ENCODE data around the gene KLHL22.
"Not testable (repeated sequence)": the region's sequence is repeated elsewhere in the genome, so short reads cannot be mapped to it uniquely, and the experiment has no call there.

KLHL22 gene, protein sequence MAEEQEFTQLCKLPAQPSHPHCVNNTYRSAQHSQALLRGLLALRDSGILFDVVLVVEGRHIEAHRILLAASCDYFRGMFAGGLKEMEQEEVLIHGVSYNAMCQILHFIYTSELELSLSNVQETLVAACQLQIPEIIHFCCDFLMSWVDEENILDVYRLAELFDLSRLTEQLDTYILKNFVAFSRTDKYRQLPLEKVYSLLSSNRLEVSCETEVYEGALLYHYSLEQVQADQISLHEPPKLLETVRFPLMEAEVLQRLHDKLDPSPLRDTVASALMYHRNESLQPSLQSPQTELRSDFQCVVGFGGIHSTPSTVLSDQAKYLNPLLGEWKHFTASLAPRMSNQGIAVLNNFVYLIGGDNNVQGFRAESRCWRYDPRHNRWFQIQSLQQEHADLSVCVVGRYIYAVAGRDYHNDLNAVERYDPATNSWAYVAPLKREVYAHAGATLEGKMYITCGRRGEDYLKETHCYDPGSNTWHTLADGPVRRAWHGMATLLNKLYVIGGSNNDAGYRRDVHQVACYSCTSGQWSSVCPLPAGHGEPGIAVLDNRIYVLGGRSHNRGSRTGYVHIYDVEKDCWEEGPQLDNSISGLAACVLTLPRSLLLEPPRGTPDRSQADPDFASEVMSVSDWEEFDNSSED

DNA sequence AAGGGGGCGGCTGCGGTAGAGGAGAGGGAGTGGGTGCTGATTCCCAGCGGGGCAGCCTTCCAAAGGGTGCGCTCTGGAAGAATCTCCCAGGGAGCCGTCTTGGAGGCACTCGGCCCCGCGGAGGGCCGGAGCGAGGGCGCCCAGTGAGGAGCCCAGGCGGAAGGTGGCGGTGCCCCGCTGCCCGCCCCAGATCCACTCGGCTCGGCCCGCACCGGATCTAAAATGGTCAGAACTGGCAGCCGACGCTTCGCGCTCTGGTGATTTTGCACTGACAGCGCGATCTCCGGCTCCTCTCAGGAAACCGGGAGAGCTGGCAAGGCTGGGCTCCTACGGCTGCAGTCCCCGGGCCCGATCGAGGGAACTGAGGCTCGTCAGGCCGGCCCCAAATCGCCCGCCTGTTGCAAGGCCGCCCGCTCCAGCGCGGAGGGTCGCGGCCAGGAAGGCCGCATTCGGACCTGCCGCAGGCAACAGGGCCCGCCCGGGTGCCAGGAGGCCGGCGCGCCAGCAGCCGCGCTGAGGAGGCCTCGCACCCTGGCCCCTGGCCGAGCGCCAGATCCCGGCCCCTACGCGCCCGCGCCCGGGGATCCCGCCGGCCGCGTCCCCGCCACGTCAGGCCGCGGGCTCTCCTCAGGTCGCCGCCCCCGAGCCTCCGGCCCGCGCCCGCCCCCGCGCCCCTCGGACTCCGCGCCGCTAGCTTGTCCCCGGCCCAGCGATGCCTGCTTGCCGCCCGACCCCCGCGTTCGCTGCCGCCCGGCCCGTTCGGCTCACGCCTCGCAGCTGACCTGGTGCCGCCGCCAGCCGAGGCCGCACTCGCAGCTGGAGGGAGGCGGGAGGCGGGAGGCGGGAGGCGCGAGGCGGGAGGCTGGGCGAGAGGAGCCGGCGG lies at the start of gene KLHL22:
Gene KLHL22 (minus strand): TSS at position 818 of the 883 bp plus-strand sequence. CDS start 6,584 bp downstream, outside the sequence.
- peak in 1 of 2 experiments; percentile 36 for DNase-seq

DNA sequence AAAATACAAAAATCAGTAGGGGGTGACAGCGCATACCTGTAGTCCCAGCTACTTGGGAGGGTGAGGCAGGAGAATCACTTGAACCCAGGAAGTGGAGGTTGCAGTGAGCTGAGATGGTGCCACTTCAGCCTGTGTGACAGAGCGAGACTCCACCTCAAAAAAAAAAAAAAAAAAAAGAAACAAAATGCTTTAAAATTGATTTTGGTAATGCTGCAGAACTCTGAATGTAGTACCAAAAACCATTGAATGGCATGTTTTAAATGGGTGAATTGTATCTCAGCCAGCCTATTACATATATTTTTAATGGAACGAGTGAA lies 49.7 kb upstream of the KLHL22 start:
- not testable (repeated sequence) for DNase-seq

DNA sequence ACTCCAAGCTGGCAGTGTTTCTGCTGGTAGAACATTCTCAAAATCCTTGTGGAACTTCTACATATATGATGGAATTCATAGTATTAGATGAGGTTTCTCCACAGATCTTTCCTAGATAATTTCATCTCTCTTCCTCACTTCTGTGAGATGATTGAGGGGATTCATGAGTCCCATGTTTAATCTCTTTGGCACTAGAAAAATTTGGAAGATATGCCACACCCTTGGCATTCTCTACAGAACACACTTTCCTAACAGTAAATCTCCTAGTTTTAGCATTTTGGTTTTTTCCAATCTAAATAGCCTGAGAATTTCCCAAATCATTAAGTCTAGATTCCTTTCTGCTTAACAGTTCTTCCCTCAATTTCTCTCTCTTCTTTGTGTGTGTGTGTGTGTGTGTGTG lies 47.1 kb upstream of the KLHL22 start:
- no peak for DNase-seq

DNA sequence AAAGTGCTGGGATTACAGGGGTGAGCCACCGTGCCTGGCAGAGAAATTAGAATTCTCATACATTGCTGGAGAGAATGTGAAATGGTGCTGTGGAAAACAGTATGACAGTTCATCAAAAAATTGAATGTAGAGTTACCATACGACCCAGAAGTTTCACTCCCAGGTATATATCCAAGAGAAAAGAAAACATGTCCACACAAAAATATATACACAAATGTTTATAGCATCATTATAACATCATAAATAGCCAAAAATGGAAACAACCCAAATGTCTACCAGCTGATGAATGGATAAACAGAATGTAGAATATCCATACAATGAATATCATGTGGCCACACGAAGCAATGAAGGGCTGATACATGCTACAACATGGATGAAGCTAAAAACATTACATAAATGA lies 46.5 kb upstream of the KLHL22 start:
- DNase-seq: no peak

DNA sequence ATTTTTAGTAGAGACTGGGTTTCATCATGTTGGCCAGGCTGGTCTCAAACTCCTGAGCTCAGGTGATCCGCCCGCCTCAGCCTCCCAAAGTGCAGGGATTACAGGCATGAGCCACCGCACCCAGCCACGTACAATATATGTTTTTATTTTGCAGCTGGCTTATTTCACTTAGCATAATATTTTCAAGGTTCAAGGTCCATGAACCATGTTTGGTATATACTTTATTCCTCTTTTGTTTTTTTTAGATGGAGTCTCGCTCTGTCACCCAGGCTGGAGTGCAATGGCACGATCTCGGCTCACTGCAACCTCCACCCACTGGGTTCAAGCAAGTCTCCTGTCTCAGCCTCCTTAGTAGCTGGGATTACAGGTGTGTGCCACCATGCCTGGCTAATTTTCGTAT lies 43.3 kb upstream of the KLHL22 start:
- DNase-seq: not testable (repeated sequence)

DNA sequence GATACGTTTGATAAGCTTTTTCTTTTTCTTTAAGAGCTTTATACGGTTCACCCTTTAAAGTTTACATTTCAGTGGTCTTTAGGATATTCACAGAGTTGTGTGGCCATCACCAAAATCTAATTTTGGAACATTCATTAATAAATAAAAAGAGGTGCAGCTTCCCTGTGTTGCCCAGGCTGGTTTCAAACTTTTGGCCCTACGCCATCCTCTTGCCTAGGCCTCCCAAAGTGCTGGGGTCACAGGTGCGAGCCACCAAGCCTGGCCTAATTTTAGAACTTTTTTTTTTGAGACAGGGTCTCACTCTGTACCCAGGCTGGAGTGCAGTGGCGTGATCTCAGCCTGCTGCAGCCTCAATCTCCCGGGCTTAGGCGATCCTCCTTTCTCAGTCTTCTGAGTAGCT lies 42.4 kb upstream of the KLHL22 start:
- DNase-seq: no peak

DNA sequence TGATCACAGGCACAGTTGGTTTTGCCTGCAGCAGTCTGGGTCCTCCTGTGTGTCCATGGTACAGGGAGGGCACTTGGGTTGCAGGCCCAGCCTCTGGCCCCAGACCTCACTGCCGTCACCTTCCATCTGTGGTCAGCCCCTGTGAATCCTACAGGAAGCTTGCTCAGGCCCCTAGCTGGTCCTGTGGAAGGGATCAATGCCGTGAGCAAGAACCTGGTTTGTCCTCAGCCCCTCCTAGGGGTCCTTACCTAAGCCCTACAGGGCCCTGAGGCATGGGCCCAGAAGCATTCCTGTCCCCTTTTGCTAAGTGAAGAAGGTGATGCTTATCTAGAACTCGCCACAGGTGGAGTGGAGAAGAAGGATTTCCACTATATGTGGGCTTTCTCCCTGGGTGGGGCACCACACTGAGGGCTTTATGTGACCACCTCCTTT lies 41.7 kb upstream of the KLHL22 start:
- no peak for DNase-seq

DNA sequence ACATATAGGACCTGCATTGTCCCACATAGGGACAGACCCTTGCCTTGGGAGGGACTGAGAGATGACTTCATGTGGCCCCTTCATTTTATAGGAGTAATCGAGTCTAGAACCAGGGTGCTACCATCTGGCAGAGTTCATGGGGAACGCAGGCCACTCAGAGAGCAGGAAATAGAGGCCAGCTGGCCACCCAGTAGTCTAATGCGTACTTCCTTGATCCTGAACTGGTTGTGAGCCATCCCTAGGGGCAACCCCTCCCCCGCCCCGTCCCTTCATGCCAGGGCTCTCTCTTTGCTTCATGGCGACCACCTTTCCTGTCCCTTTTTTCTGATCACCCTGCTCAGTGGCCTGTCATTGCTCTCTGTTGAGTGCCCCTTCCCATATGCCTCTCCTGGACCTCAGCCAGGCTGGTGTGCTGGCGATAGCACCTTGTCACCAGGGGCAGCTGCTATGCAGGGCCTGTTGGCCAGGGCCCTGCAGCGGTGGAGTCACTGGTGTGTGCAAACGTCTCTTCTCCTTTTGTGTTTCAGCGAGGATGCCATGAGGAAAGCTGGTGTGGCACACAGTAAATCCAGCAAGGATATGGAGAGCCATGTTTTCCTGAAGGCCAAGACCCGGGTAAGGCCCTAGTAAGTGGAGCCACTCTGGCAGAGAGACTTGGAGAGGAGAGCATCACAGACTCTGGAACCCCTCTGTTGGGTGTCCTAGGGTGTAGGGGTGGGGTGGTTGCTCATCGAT lies 41.2 kb upstream of the KLHL22 start:
- DNase-seq: peak in 1 of 2 experiments; percentile 4

DNA sequence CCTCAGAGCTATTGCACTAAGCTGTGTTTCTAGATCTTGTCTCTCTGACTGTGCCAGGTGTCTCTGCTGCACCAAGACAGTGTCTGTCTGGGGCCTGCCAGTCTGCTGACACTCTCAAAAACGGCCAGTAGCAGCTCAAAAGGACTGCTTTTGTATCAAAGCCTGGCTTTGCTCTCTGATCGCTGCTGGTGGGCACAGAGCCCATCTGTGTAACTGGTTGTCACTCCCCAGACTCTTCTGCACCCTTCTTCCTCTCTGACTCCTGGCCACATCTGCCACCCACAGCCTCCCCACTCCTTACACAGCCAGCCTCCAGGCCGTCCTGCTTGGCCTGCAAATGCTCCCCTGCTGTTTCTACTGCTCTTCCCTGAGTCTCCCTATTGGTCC lies 38.3 kb upstream of the KLHL22 start:
- DNase-seq: no peak

DNA sequence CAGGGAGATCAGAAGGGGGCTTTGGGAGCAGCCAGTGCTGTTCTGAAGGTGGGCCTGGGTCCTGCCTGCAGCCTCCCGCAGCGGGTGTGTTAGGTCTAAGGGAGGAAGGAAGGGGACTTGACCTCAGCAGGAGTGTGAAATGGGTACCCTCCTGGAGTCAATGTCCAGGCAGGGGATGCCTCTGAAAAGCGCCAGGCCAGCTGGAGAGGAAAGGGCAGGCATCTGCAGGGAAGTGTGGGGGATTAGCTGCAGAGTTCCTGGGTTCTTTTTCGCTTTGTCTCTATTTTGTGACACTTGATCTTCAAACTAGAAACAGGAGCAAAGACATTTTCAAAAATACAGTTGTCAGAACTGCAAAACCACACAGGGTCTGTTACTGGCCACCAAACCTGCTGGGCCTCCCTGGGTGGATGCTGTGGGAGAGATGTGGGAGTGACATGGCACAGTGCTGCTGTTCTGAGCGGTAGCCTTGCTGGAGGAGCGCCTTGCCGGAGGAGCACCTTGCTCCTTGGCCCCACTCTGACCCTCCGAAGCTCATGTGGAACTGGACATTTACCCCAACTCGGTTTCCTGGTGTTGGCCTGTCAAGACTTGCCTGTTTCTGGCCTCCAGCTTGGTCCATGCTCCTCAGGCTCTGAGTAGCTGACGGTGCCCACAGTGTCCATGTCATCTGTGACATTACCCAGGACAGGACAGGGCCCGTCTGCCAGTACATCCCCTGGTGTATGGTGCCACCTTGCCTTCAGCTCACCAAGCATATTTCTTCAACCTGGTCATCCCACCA lies 37.7 kb upstream of the KLHL22 start:
- no peak for DNase-seq

DNA sequence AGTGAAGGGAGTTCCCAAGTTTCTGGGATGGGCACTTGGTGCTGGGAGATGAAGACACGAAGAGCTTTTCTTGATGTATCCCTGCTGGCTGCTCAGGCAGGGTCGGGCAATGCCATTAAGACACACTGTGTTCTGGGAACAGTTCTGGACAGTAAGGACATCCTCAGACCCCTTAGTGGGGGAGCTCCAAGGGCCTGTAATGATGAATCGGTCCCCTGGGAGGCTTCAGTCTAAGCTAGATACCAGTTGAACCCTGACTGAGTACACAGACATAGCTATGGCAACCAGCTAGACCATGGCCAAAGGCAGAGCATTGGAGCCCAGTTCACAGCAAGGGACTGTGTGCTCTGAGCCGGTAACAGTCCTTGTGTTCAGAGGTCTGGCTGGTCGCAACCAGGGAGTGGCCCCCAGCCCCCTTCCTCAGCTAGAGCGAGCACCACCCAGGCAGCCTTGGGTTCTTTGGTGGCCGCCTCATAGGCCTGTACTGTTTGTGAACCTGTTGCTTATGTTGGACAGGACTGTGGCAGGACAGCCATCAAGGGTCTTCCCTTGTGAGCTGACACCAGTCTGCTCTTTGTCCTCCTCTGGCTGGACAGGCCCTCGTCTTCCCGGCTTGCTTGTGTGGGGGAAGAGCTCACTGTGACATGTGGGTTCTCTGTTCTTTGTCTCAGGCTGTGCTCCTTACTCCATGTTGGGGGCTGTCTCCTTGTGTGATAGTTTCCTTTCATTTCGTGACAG lies 36.8 kb upstream of the KLHL22 start:
- no peak for DNase-seq

DNA sequence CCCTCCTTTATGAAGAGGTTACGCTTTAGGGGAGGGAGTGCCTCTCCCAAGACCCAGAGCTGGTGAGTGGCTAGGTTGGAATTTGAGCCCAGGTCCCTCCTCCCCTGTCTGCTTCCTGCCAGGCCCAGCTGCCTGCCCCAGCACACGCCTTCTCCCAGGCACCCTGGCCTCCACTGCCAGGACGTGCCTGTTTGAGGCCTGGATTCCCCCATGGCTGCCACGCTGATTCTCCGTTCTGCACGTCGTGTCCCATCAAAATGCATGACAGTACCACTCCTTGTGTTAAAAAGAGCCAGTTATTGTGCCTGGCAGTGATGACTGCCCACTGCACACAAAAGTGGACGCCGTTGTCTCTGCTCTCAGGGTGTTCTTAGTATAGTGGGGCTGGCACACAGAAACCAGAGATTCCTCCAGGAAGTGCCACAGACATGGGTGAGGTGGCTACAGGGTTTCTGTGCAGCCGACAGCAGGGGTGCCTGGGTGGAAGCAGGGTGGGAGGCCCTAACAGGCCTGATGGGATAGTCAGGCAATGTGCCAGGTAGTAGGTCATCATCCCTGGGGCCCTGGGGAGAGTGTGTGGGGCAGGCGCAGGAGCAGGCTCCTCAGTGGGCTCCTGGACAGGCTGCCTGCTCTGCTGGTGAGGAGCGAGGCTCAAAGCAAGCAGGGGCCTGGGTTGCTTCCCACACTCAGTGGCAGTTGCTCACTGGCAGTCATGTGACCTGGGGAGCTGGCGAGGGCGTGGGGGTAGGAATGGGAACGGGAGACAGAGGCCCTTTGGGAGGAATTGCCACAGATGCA lies 36.0 kb upstream of the KLHL22 start:
- DNase-seq: no peak

DNA sequence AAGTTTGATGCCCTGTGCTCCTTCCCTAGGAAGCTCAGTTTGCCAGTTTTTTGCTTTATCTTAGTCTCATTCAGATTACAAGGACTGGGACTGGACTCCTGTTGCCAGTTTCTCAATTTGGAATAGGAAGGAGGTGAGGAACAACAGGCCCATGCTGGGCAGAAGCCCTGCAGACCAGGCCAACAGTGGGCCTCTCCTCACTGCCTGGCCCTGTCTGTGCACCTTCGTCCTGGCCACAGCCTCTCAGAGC lies 35.5 kb upstream of the KLHL22 start:
- no peak for DNase-seq

DNA sequence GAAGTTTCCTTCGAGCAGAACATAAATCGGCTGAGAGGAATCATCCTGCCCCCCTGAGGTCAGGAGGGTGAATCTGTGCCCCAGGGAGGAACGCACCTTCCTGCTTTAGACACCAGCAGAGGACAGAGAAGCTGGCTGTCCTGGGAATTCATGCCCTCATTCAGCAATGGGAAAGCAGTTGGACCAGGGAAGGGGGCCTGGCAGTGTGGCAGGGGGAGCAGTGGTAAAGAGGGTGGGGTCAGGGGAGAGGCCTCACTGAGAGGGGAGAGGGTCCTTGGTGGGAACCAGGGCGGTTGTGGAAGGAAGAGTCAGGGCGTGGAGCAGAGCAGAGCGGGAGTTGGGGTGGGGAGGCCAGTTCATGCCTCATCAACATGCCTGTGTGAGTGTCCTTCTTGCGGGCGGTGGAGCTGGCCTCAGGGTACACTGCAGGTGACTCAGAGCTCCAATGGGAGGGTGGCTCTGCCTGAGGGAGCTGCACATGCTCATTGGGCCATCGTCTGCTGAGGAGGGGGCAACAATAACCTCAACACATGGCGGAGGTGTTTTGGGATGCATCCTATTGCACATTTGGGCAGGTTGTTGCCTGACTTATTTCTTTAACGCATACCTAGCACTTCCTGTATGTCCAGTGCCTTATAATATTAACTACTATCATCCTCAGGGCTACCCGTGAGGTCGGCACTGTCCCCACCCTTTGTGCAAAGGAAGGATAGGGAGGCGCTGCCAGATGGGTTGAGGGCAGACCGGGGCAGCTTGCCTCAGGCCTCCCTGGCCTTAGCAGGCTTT lies 35.0 kb upstream of the KLHL22 start:
- no peak for DNase-seq

DNA sequence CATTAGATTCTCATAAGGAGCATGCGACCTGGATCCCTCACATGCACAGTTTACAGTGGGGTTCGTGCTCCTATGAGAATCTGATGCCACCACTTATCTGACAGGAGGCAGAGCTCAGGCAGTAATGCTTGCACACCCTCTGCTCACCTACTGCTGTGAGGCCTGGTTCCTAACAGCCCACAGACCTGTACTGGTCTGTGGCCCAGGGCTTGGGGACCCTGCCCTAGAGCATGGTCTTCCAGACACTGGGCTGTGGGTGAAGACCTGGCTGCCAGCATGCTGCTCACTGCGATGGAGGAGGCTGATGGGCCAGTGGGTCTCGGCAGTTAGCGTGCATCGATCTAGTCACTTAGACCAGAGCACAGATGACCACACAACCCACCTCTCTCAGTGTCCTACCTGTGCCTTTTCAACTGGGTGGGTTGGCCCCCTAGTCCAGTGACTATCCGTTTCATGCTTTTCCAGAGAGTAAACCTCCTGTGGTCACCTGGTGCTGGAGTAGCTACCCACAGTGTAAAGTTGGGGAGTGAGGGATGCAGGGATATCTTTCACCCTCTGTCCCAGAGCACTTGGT lies 32.9 kb upstream of the KLHL22 start:
- DNase-seq: no peak

DNA sequence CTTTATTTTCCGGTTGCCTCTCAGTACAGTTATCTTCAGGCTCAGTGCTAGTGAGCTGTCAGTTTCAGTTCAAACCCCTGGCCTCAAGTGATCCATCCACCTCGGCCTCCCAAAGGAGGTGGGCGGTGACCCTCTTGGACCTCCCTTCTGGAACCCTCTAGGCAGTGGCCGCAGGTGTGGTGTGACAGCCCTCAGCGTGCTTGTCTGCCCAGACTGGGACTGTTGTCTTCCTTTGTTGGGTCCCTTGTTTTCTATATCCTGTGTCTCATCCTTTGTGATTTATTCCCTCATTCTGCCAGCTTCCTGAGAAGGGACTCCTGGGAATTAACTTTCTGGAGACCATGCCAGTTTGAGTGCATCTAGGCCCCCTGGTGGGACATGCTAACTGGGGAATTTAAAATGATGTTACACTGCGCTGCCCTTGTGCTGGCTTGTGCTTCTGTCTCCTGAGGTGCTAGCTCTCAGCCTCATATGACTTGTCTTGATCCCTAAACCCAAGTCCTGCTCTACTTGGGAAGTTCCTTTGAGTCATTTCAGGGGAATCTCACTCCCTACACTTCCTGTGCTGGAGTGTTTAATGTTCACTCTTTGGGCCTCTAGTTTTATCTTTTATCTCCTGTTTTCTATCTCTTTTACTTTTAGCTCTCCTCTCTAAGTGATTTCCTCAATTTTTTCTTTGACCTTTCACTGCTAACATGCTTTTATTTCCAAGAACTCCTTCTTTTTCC lies 31.2 kb upstream of the KLHL22 start:
- DNase-seq: no peak

DNA sequence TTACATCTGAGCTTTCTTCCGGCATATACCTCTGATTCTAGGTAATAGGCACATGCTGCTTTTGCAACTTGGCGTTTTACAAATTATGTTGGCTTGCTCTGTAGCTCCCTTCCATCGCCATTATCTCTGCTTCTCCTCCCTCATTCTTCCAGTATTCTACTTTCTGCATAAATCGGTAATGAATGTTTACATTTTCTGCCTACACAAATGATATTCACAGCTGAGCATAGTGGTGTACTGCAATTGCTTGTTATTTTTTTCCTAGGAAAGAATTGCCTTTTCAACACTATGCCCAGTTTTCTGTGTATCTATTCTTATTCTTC lies 30.7 kb upstream of the KLHL22 start:
- DNase-seq: no peak

DNA sequence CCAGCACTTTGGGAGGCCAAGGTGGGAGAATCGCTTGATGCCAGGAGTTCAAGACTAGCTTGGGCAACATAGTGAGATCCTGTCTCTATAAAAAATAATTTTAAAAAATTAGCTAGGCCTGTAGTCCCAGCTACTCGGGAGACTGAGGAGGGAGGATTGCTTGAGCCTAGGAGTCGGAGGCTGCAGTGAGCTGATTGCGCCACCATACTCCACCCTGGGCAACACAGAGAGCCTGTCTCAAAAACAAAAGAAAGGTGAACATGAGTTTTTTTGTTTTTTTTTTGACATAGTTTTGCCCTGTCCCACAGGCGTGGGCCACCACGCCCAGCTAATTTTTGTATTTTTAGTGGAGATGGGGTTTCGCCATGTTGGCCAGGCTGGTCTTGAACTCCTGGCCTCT lies 29.5 kb upstream of the KLHL22 start:
- no peak for DNase-seq

DNA sequence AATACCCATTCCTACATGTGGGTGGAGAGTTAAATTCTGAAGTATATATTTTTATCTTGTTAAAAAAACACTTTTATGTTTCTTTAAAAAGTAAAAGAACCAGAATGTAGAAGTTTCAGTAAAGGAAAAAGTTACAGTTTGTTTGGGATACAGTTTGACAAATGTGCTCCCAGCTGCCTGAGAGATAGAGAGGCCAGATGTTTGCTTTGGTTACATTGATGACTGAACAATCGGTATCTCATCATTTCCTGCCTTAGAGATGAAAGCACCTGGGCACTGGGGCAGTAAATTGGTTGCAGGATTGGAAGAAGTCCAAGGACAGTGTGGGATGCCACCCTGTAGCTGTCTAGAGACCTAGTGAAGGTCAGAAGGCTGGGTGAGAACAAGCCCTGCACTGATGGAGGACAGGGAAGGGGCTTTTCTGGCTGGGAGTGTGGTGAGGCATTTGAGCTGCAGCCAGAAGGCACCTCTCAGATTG lies 28.4 kb upstream of the KLHL22 start:
- DNase-seq: peak; percentile 20 to 63
